Left cardiac atrium (tissue), 4 donors: Measurements from ENCODE around the gene MGST2. TPM values are rescaled to one million over a fixed set of nuclear protein-coding genes. Genes with fewer than 3 reads are reported as not detected.

Experiments used
- ATAC-seq, 2 donors: fragments of 200-7000 bp; cut with Tn5 transposase; one replicate each; pipeline ENCODE4 v1.9.1; 2020; ENCODE audit warnings: mild to moderate bottlenecking in 2 of 2, moderate library complexity in 2 of 2
- DNase-seq: peaks from one replicate; pipeline ENCODE4 v3.0.0-alpha.2; 2020
- intact Hi-C, 2 donors: fragments of 100-400 bp; cut with DNase I; formaldehyde crosslinking; loops; one replicate each; pipeline versions ENCODE4 v1.14.1 to v1.15.1; 2022 to 2023
- total RNA-seq, 2 donors: library from RNA; stranded (reverse); fragmentation: NEBNext Ultra II Directional; extraction: Animal tissue kit (Norgen Biotek cat#: 25700); gene quantifications; one replicate each; pipeline ENCODE4 v1.2.1, GENCODE V29; 2021
- donor health status: DM: no; HTN: yes; CAD: no.
- donor health status: DM: no; HTN: yes; CAD: no; lungs with severe emphysema.
- donor health status: DM: yes; HTN: yes; CAD: no.
- donor health status: Dilated cardiomyopathy.

The MGST2 gene
- total RNA-seq, 2 donors from 2014 or later, result 87.4 to 95.1 TPM

DNA sequence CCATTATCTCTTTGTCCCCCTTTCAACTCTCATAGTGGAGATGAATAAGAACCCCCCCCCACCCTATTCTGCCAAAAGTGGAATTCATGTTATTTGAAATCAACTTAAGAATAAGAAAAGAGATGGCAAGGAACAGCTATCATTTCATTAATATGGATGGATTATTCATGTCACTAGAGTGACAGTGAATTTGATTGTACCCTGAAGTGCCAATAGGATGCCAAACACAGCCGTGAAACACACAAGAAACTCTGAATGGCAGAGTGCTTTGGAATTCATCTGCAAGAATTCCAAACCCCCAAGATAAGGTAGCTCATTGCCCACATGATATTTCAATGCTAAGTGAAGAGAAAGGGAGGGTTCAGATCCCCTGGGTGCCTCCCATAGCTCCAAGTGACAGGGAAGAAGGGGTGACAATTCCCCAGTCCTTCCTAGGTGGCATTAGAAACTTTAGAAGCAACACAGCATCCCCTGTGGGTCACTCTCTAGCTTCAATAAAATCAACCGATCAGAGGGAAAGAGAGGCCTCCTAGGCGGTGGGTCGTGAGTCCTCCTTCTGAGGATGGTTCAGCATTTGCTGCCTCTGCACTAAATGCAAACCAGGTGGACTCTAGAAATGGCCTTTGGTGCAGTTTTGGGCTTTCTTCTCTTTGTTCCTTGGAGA lies 84.3 kb downstream of the MGST2 start:
- DNase-seq, result no peak
- ATAC-seq, result no peak
- intact Hi-C loops, result loop anchor here in 1 of 2 donors (10.0 kb wide), 1 partner anchor 255 kb away; no protein-coding TSS in a partner anchor

DNA sequence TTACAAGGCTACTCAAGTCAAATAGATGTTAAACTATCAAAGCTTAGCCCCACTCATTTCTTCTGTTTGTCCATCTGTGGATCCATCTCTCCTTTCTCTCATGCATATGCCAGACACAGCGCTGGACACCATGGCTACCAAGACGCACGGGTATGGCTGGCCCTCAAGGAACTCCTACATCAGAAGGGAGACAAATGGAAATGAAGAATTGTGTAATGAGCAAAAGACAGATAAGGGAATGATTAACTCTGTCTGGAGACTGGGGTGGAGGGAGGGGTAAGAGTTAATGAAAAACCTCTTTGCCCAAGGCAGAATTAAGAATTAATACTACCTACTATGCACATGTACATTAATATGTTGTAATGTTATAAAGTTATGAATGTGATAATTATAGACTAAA lies 88.1 kb downstream of the MGST2 start:
- DNase-seq, result no peak
- no peak for ATAC-seq
- intact Hi-C loops, result no loop called here

Other genes starting within 250 kb of the MGST2 start
- gene RAB33B, start 211.7 kb upstream of the MGST2 start, total RNA-seq, result 1 to 10 TPM; 6.3 to 6.6 TPM
- gene SETD7, start 109.6 kb upstream of the MGST2 start, total RNA-seq, result 10 to 100 TPM; 51.6 to 52.1 TPM